ENCODE results near the gene SHE. TPM values are rescaled to one million over a fixed set of nuclear protein-coding genes. Genes with fewer than 3 reads are reported as not detected.

The SHE gene
- total RNA-seq, 1 experiment from 2014 or later: not detected

- Histone ChIP-seq H2AFZ (ENCODE audit: low read depth, low read length, poor library complexity, severe bottlenecking) (no peak overlapping the region), H3K36me3 (ENCODE audit: control insufficient read depth in 1 of 2, insufficient read depth in 2 of 2, low read length in 2 of 2) (no peaks in the 10 kb centered on the region), H3K9ac (ENCODE audit: low read length) (no peak overlapping the region), H3K27me3 (ENCODE audit: insufficient read depth, low read length) (no peaks in the 10 kb centered on the region), H3K4me3 (replicated peaks in 1 of 2; ENCODE audit: low read depth in 1 of 2, low read length in 2 of 2) (no peak overlapping the region), H3K4me1 (ENCODE audit: control insufficient read depth in 1 of 2, insufficient read depth in 2 of 2, low read length in 2 of 2) (peaks cover 5 to 16% of the 10 kb centered on the region in 2 experiments), H3K79me2 (ENCODE audit: insufficient read depth, low read length) (no peaks in the 10 kb centered on the region), H3K9me3 (ENCODE audit: control insufficient read depth in 1 of 2, insufficient read depth in 1 of 2, low read depth in 1 of 2, low read length in 2 of 2) (no peaks in the 10 kb centered on the region), H3K27ac (ENCODE audit: low read depth, low read length) (no peak overlapping the region), H3K4me2 (ENCODE audit: low read length) (no peak overlapping the region), H3K9me2 (ENCODE audit: insufficient read depth) (no peaks in the 10 kb centered on the region), H4K20me1 (ENCODE audit: insufficient read depth) (no peaks in the 10 kb centered on the region)
- BruUV-seq (replicated peaks): no TSS peak
- ChIA-PET POLR2A (no interaction called here), CTCF (no interaction called here), RAD21 (ENCODE audit: low non-redundant PET in 1 of 2, low total read pairs in 2 of 2, uncharacterized antibody in 2 of 2, unreplicated experiment in 2 of 2) (no interaction called here)
- intact Hi-C loops (cut with micrococcal nuclease): no loop called here
- no peak for DNase-seq (ENCODE audit: low read depth, low spot score)
- TF ChIP-seq ZBTB33 (IDR thresholded peaks at IDR 0.05; ENCODE audit: extremely low read depth, insufficient replicate concordance, low read length) (no peak), EZH2 (IDR thresholded peaks at IDR 0.05) (no peak), MAX (IDR thresholded peaks at IDR 0.05) (no peak), RAD21 (IDR thresholded peaks at IDR 0.05; ENCODE audit: low read depth) (no peak), YY1 (IDR thresholded peaks at IDR 0.05; ENCODE audit: extremely low read depth, insufficient replicate concordance, low read depth, low read length) (no peak), SRF (IDR thresholded peaks at IDR 0.05; ENCODE audit: low read depth) (no peak), ELF1 (IDR thresholded peaks at IDR 0.05; ENCODE audit: borderline replicate concordance, low read depth) (no peak)
- no peak for ATAC-seq
Measured at GRCh38 chr1:154448331-154448811, 53.8 kb downstream of the SHE start.

- no peak for TF ChIP-seq ZNF274 (IDR thresholded peaks at IDR 0.05; ENCODE audit: low read depth, low read length)
- no peak for TF ChIP-seq CTCF (IDR thresholded peaks at IDR 0.05 in 2 of 3, conservative IDR thresholded peaks at IDR 0.05 in 1 of 3; ENCODE audit: borderline replicate concordance in 1 of 3, insufficient read depth in 1 of 3, low read depth in 2 of 3, low read length in 2 of 3)
- TF ChIP-seq FOSL1 (IDR thresholded peaks at IDR 0.05; ENCODE audit: low read depth): no peak
- TF ChIP-seq TCF7L2 (IDR thresholded peaks at IDR 0.05; ENCODE audit: borderline replicate concordance, extremely low read depth, insufficient read depth, insufficient read length): no peak
- TF ChIP-seq SP1 (IDR thresholded peaks at IDR 0.05; ENCODE audit: low read depth): no peak
- no peak for TF ChIP-seq RAD21 (IDR thresholded peaks at IDR 0.05; ENCODE audit: low read depth)
- no peak for TF ChIP-seq MAX (IDR thresholded peaks at IDR 0.05)
- TF ChIP-seq ZFX (IDR thresholded peaks at IDR 0.05): no peak
- no peak for TF ChIP-seq ZBTB33 (IDR thresholded peaks at IDR 0.05; ENCODE audit: extremely low read depth, insufficient replicate concordance, low read length)
- BruUV-seq (replicated peaks): no TSS peak
- Histone ChIP-seq H3K4me3 (replicated peaks in 1 of 2; ENCODE audit: low read depth in 1 of 2, low read length in 2 of 2) (no peak overlapping the region), H3K79me2 (ENCODE audit: insufficient read depth, low read length) (no peaks in the 10 kb centered on the region), H3K9me3 (ENCODE audit: control insufficient read depth in 1 of 2, insufficient read depth in 1 of 2, low read depth in 1 of 2, low read length in 2 of 2) (no peaks in the 10 kb centered on the region), H3K4me2 (ENCODE audit: low read length) (no peak overlapping the region), H3K9me2 (ENCODE audit: insufficient read depth) (no peaks in the 10 kb centered on the region), H4K20me1 (ENCODE audit: insufficient read depth) (no peaks in the 10 kb centered on the region), H3K27me3 (ENCODE audit: insufficient read depth, low read length) (no peaks in the 10 kb centered on the region), H2AFZ (ENCODE audit: low read depth, low read length, poor library complexity, severe bottlenecking) (no peak overlapping the region), H3K9ac (ENCODE audit: low read length) (no peak overlapping the region), H3K27ac (ENCODE audit: low read depth, low read length) (no peak overlapping the region), H3K4me1 (ENCODE audit: control insufficient read depth in 1 of 2, insufficient read depth in 2 of 2, low read length in 2 of 2) (peaks cover 11 to 23% of the 10 kb centered on the region in 2 experiments), H3K36me3 (ENCODE audit: control insufficient read depth in 1 of 2, insufficient read depth in 2 of 2, low read length in 2 of 2) (no peaks in the 10 kb centered on the region)
- no peak for DNase-seq (ENCODE audit: low read depth, low spot score)
- ChIA-PET POLR2A (interaction anchor here (0.6 kb wide), 1 partner anchor 746 kb away, joined by 3 read pairs; no protein-coding TSS in a partner anchor), RAD21 (ENCODE audit: low non-redundant PET in 1 of 2, low total read pairs in 2 of 2, uncharacterized antibody in 2 of 2, unreplicated experiment in 2 of 2) (no interaction called here), CTCF (no interaction called here)
- intact Hi-C loops (cut with micrococcal nuclease): no loop called here
- ATAC-seq: no peak
Measured at GRCh38 chr1:154446789-154447188, 55.4 kb downstream of the SHE start.
